Activated T-helper 1 cell treated with anti-CD3 and anti-CD28 coated beads, Interleukin-12 subunit alpha, Interleukin-12 subunit beta, Interleukin-2, Interleukin-4 antibody, amounts not matched to agents 30 ng/mL and 10 ng/mL and 1 ng/mL, durations not matched to agents 14 hours and 24 hours and 36 hours (primary cell): ENCODE data around the gene C13orf42. TPM values are rescaled to one million over a fixed set of nuclear protein-coding genes. Genes with fewer than 3 reads are reported as not detected.

Experiments
- DNase-seq: peaks from one replicate; pipeline ENCODE4 v3.0.0; 2021; ENCODE audit warnings: low spot score
- H3K27ac Mint-ChIP-seq: one replicate; pipeline ENCODE4 v1.8.0; 2021; ENCODE audit warnings: mild to moderate bottlenecking, mixed read lengths
- H3K27me3 Mint-ChIP-seq: one replicate; pipeline ENCODE4 v1.8.0; 2022; ENCODE audit warnings: mild to moderate bottlenecking, moderate library complexity, mixed read lengths; ENCODE audit not compliant: insufficient read depth
- H3K36me3 Mint-ChIP-seq: one replicate; pipeline ENCODE4 v1.8.0; 2021; ENCODE audit warnings: low read depth, mixed read lengths
- H3K4me1 Mint-ChIP-seq: one replicate; pipeline ENCODE4 v1.8.0; 2021; ENCODE audit warnings: low read depth, mixed read lengths
- H3K4me3 Mint-ChIP-seq: one replicate; pipeline ENCODE4 v1.8.0; 2021; ENCODE audit warnings: mild to moderate bottlenecking, moderate library complexity, mixed read lengths
- H3K9me3 Mint-ChIP-seq: one replicate; pipeline ENCODE4 v1.8.0; 2021; ENCODE audit warnings: mixed read lengths
- intact Hi-C: fragments of 100-400 bp; cut with micrococcal nuclease; formaldehyde crosslinking; loops from one replicate; pipeline ENCODE4 v1.15.1; 2024
- total RNA-seq: library from RNA; stranded (reverse); gene quantifications from 2 replicates; pipeline ENCODE4 v1.2.3, GENCODE V29; 2022

C13orf42 gene
- total RNA-seq, 1 donor from 2014 or later = not detected

GRCh38 chr13:51048616-51049015 lies 62.5 kb downstream of the C13orf42 start:
- Mint-ChIP-seq H3K27ac (no peak overlapping the region), H3K4me1 (no peaks in the 10 kb centered on the region), H3K36me3 (no peaks in the 10 kb centered on the region), H3K9me3 (no peaks in the 10 kb centered on the region), H3K27me3 (peaks cover 12% of the 10 kb centered on the region), H3K4me3 (no peak overlapping the region)
- intact Hi-C loops = no loop called here
- DNase-seq = no peak

GRCh38 chr13:51048166-51048461 lies 63.0 kb downstream of the C13orf42 start:
- H3K27me3 Mint-ChIP-seq = peaks cover 12% of the 10 kb centered on the region
- intact Hi-C loops = no loop called here
- no peaks in the 10 kb centered on the region for H3K9me3 Mint-ChIP-seq
- no peak overlapping the region for H3K27ac Mint-ChIP-seq
- no peaks in the 10 kb centered on the region for H3K4me1 Mint-ChIP-seq
- H3K4me3 Mint-ChIP-seq = no peak overlapping the region
- DNase-seq = no peak
- no peaks in the 10 kb centered on the region for H3K36me3 Mint-ChIP-seq

- Mint-ChIP-seq H3K27ac (no peak overlapping the region), H3K9me3 (no peaks in the 10 kb centered on the region), H3K4me3 (no peak overlapping the region), H3K27me3 (peaks cover 12% of the 10 kb centered on the region), H3K36me3 (no peaks in the 10 kb centered on the region), H3K4me1 (no peaks in the 10 kb centered on the region)
- no peak for DNase-seq
- intact Hi-C loops = no loop called here
Measured at GRCh38 chr13:51047434-51048165, 63.5 kb downstream of the C13orf42 start.

GRCh38 chr13:51045451-51045850 lies 65.6 kb downstream of the C13orf42 start:
- Mint-ChIP-seq H3K27ac (no peak overlapping the region), H3K4me1 (no peaks in the 10 kb centered on the region), H3K9me3 (no peaks in the 10 kb centered on the region), H3K27me3 (peaks cover 6% of the 10 kb centered on the region), H3K4me3 (no peak overlapping the region), H3K36me3 (no peaks in the 10 kb centered on the region)
- no peak for DNase-seq
- intact Hi-C loops = no loop called here

GRCh38 chr13:51044023-51044665 lies 66.9 kb downstream of the C13orf42 start:
- Mint-ChIP-seq H3K9me3 (no peaks in the 10 kb centered on the region), H3K27ac (no peak overlapping the region), H3K4me3 (no peak overlapping the region), H3K27me3 (peaks cover 6% of the 10 kb centered on the region), H3K36me3 (no peaks in the 10 kb centered on the region), H3K4me1 (no peaks in the 10 kb centered on the region)
- no peak for DNase-seq
- intact Hi-C loops = no loop called here

- H3K9me3 Mint-ChIP-seq = no peaks in the 10 kb centered on the region
- H3K27ac Mint-ChIP-seq = no peak overlapping the region
- H3K27me3 Mint-ChIP-seq = peaks cover 9% of the 10 kb centered on the region
- intact Hi-C loops = no loop called here
- no peaks in the 10 kb centered on the region for H3K4me1 Mint-ChIP-seq
- H3K4me3 Mint-ChIP-seq = no peak overlapping the region
- H3K36me3 Mint-ChIP-seq = no peaks in the 10 kb centered on the region
- DNase-seq = no peak
Measured at GRCh38 chr13:51043310-51043709, 67.8 kb downstream of the C13orf42 start.

- intact Hi-C loops = no loop called here
- peaks cover 2% of the 10 kb centered on the region for H3K4me1 Mint-ChIP-seq
- peaks cover 11% of the 10 kb centered on the region for H3K27me3 Mint-ChIP-seq
- no peaks in the 10 kb centered on the region for H3K36me3 Mint-ChIP-seq
- DNase-seq = no peak
- no peak overlapping the region for H3K27ac Mint-ChIP-seq
- H3K9me3 Mint-ChIP-seq = no peaks in the 10 kb centered on the region
- H3K4me3 Mint-ChIP-seq = no peak overlapping the region
Measured at GRCh38 chr13:51041710-51042109, 69.4 kb downstream of the C13orf42 start.

- intact Hi-C loops = no loop called here
- Mint-ChIP-seq H3K9me3 (no peaks in the 10 kb centered on the region), H3K4me1 (peaks cover 7% of the 10 kb centered on the region)
Measured at GRCh38 chr13:51041126-51041525, 69.9 kb downstream of the C13orf42 start.

GRCh38 chr13:51040431-51040830 lies 70.6 kb downstream of the C13orf42 start:
- no peaks in the 10 kb centered on the region for H3K9me3 Mint-ChIP-seq
- H3K27me3 Mint-ChIP-seq = peaks cover 11% of the 10 kb centered on the region
- H3K27ac Mint-ChIP-seq = no peak overlapping the region
- peaks cover 7% of the 10 kb centered on the region for H3K4me1 Mint-ChIP-seq
- intact Hi-C loops = no loop called here
- H3K4me3 Mint-ChIP-seq = no peak overlapping the region
- no peak for DNase-seq
- no peaks in the 10 kb centered on the region for H3K36me3 Mint-ChIP-seq

More at GRCh38 chr13:51041126-51041525, 69.9 kb downstream of the C13orf42 start:
- Mint-ChIP-seq H3K27me3 (peaks cover 11% of the 10 kb centered on the region), H3K36me3 (no peaks in the 10 kb centered on the region), H3K27ac (no peak overlapping the region), H3K4me3 (no peak overlapping the region)
- no peak for DNase-seq

GRCh38 chr13:51036418-51036817 lies 74.7 kb downstream of the C13orf42 start:
- H3K4me1 Mint-ChIP-seq = peaks cover 7% of the 10 kb centered on the region
- H3K36me3 Mint-ChIP-seq = no peaks in the 10 kb centered on the region
- no peak overlapping the region for H3K27ac Mint-ChIP-seq
- no peak overlapping the region for H3K4me3 Mint-ChIP-seq
- no peaks in the 10 kb centered on the region for H3K9me3 Mint-ChIP-seq
- intact Hi-C loops = no loop called here
- no peak for DNase-seq
- peaks cover 11% of the 10 kb centered on the region for H3K27me3 Mint-ChIP-seq

- Mint-ChIP-seq H3K4me1 (peaks cover 7% of the 10 kb centered on the region), H3K27me3 (peaks cover 10% of the 10 kb centered on the region), H3K4me3 (no peak overlapping the region), H3K36me3 (no peaks in the 10 kb centered on the region), H3K27ac (no peak overlapping the region), H3K9me3 (no peaks in the 10 kb centered on the region)
- intact Hi-C loops = no loop called here
- no peak for DNase-seq
Measured at GRCh38 chr13:51035978-51036377, 75.1 kb downstream of the C13orf42 start.

GRCh38 chr13:51035469-51035868 lies 75.6 kb downstream of the C13orf42 start:
- Mint-ChIP-seq H3K27ac (no peak overlapping the region), H3K27me3 (peaks cover 7% of the 10 kb centered on the region), H3K9me3 (no peaks in the 10 kb centered on the region), H3K4me3 (no peak overlapping the region), H3K36me3 (no peaks in the 10 kb centered on the region), H3K4me1 (peaks cover 7% of the 10 kb centered on the region)
- DNase-seq = no peak
- intact Hi-C loops = no loop called here

GRCh38 chr13:51034906-51035305 lies 76.2 kb downstream of the C13orf42 start:
- H3K36me3 Mint-ChIP-seq = no peaks in the 10 kb centered on the region
- H3K4me1 Mint-ChIP-seq = peaks cover 7% of the 10 kb centered on the region
- no peaks in the 10 kb centered on the region for H3K9me3 Mint-ChIP-seq
- peaks cover 7% of the 10 kb centered on the region for H3K27me3 Mint-ChIP-seq
- no peak overlapping the region for H3K4me3 Mint-ChIP-seq
- no peak overlapping the region for H3K27ac Mint-ChIP-seq
- no peak for DNase-seq
- intact Hi-C loops = no loop called here
